ENCODE results near the gene NDUFB8. TPM values are rescaled to one million over a fixed set of nuclear protein-coding genes. Genes with fewer than 3 reads are reported as not detected.
A peak's percentile ranks its signal among the peaks of the same experiment; 100 is the strongest.

NDUFB8 gene
- polyA plus RNA-seq, 1 experiment: 204 TPM

DNA sequence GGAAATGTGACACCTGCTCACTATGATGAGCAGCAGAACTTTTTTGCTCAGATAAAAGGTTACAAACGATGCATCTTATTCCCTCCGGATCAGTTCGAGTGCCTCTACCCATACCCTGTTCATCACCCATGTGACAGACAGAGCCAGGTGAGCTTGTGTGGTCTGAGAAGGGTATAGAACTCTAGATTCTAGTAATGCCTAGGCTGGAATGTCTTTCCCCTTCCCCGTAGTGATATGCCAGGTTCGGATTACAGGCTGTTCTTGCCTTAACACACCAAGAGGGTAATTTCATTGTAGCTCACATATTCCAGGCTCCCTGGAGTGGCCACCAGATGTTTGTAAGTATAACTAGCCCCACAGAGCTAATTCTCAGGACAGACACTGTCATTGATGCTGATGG lies 15.3 kb upstream of the NDUFB8 start:
- no peak for DNase-seq (ENCODE audit: low read depth, low spot score)
- TF ChIP-seq, protein P1, sequence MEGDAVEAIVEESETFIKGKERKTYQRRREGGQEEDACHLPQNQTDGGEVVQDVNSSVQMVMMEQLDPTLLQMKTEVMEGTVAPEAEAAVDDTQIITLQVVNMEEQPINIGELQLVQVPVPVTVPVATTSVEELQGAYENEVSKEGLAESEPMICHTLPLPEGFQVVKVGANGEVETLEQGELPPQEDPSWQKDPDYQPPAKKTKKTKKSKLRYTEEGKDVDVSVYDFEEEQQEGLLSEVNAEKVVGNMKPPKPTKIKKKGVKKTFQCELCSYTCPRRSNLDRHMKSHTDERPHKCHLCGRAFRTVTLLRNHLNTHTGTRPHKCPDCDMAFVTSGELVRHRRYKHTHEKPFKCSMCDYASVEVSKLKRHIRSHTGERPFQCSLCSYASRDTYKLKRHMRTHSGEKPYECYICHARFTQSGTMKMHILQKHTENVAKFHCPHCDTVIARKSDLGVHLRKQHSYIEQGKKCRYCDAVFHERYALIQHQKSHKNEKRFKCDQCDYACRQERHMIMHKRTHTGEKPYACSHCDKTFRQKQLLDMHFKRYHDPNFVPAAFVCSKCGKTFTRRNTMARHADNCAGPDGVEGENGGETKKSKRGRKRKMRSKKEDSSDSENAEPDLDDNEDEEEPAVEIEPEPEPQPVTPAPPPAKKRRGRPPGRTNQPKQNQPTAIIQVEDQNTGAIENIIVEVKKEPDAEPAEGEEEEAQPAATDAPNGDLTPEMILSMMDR (IDR thresholded peaks at IDR 0.05; ENCODE audit: low read depth, low read length): no peak
- Histone ChIP-seq H3K27me3 (ENCODE audit: control insufficient read depth, insufficient read depth, low read length) (no peaks in the 10 kb centered on the region), H3K27ac (ENCODE audit: low read depth, low read length) (no peak overlapping the region), H3K9me3 (ENCODE audit: control insufficient read depth, insufficient read depth, low read length) (no peaks in the 10 kb centered on the region), H3K4me3 (ENCODE audit: low read depth, low read length) (no peak overlapping the region)
- ChIA-PET CTCF (interaction anchor here (0.9 to 2.8 kb wide), 6 partner anchors 9 to 333 kb away, joined by 3 to 29 read pairs (median 4); partner anchors contain the start of gene HIF1AN), POLR2A (no interaction called here)

GRCh38 chr10:100537475-100537874 lies 7.8 kb upstream of the NDUFB8 start:
- no peaks in the 10 kb centered on the region for H3K27me3 ChIP-seq (ENCODE audit: control insufficient read depth, insufficient read depth, low read length)
- DNase-seq (ENCODE audit: low read depth, low spot score): no peak
- H3K9me3 ChIP-seq (ENCODE audit: control insufficient read depth, insufficient read depth, low read length): no peaks in the 10 kb centered on the region
- POLR2A ChIA-PET: no interaction called here
- CTCF ChIA-PET: interaction anchor here (3.2 to 3.6 kb wide), 3 partner anchors 15 to 19 kb away, joined by 22 to 33 read pairs (median 31); partner anchors contain the start of gene SEC31B
- H3K4me3 ChIP-seq (ENCODE audit: low read depth, low read length): no peak overlapping the region
- TF ChIP-seq, protein P1 (IDR thresholded peaks at IDR 0.05; ENCODE audit: low read depth, low read length): no peak
- no peak overlapping the region for H3K27ac ChIP-seq (ENCODE audit: low read depth, low read length)

DNA sequence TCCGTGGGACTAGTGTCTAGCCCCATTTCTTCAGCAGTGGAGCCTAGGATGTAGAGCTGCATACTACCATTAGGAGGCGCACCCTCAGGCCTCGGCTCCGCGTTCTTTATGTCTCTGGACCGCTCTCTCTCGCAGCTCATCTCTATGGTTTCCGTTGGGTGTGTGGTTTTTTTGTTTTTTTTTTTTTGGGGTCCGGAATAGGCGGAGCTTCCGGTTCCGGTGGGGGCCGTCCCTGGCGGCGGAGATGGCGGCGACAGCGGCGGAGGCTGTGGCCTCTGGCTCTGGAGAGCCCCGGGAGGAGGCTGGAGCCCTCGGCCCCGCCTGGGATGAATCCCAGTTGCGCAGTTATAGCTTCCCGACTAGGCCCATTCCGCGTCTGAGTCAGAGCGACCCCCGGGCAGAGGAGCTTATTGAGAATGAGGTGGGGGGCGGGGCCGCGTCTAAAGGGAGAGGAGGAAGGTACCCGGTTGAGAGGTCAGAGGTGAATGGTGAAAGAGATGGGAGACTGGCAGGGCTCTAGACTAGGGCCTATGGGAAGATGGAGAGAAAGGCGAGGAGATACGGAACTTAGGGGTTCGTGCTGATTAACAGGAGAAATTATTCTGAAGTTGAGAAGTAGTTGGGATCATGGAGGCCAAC lies 6.2 kb upstream of the NDUFB8 start, which contains the start of gene HIF1AN:
Gene HIF1AN, plus strand, starts transcription at position 229 of the 639 bp plus-strand sequence. Its CDS starts 16 bp downstream, at position 245.
- TF ChIP-seq, protein P1 (IDR thresholded peaks at IDR 0.05; ENCODE audit: low read depth, low read length): peak; percentile 98
- ChIA-PET POLR2A (interaction anchor here (0.6 to 1.1 kb wide), 13 partner anchors 8 to 483 kb away, joined by 3 to 5 read pairs (median 3); no protein-coding TSS in a partner anchor), CTCF (interaction anchor here (0.5 to 3.7 kb wide), 26 partner anchors 9 to 1035 kb away, joined by 3 to 33 read pairs (median 4); partner anchors contain the start of gene SEC31B)
- Histone ChIP-seq H3K9me3 (ENCODE audit: control insufficient read depth, insufficient read depth, low read length) (no peaks in the 10 kb centered on the region), H3K27me3 (ENCODE audit: control insufficient read depth, insufficient read depth, low read length) (no peaks in the 10 kb centered on the region), H3K4me3 (ENCODE audit: low read depth, low read length) (peak within 1 kb of the TSS; percentile 88), H3K27ac (ENCODE audit: low read depth, low read length) (no peak within 1 kb of the TSS)
- DNase-seq (ENCODE audit: low read depth, low spot score): peak; percentile 89

- H3K27ac ChIP-seq (ENCODE audit: low read depth, low read length): no peak overlapping the region
- TF ChIP-seq, protein P1 (IDR thresholded peaks at IDR 0.05; ENCODE audit: low read depth, low read length): no peak
- H3K9me3 ChIP-seq (ENCODE audit: control insufficient read depth, insufficient read depth, low read length): no peaks in the 10 kb centered on the region
- no peaks in the 10 kb centered on the region for H3K27me3 ChIP-seq (ENCODE audit: control insufficient read depth, insufficient read depth, low read length)
- ChIA-PET CTCF (interaction anchor here (0.5 to 3.7 kb wide), 19 partner anchors 9 to 1035 kb away, joined by 3 to 33 read pairs (median 5); partner anchors contain the start of gene SEC31B), POLR2A (interaction anchor here (0.6 to 1.1 kb wide), 13 partner anchors 8 to 484 kb away, joined by 3 to 5 read pairs (median 3); no protein-coding TSS in a partner anchor)
- peak overlapping the region; percentile 88 for H3K4me3 ChIP-seq (ENCODE audit: low read depth, low read length)
- no peak for DNase-seq (ENCODE audit: low read depth, low spot score)
Observed at GRCh38 chr10:100535338-100535714, 5.7 kb upstream of the NDUFB8 start.

- no peaks in the 10 kb centered on the region for H3K27me3 ChIP-seq (ENCODE audit: control insufficient read depth, insufficient read depth, low read length)
- no peak for DNase-seq (ENCODE audit: low read depth, low spot score)
- H3K27ac ChIP-seq (ENCODE audit: low read depth, low read length): no peak overlapping the region
- TF ChIP-seq, protein P1 (IDR thresholded peaks at IDR 0.05; ENCODE audit: low read depth, low read length): no peak
- ChIA-PET CTCF (interaction anchor here (0.6 to 3.7 kb wide), 9 partner anchors 8 to 344 kb away, joined by 3 to 33 read pairs (median 22); partner anchors contain the start of gene SEC31B), POLR2A (no interaction called here)
- H3K9me3 ChIP-seq (ENCODE audit: control insufficient read depth, insufficient read depth, low read length): no peaks in the 10 kb centered on the region
- H3K4me3 ChIP-seq (ENCODE audit: low read depth, low read length): no peak overlapping the region
Observed at GRCh38 chr10:100534726-100535125, 5.1 kb upstream of the NDUFB8 start.
